ENCODE results near the gene ZNF609.

- TF ChIP-seq CTCF (IDR thresholded peaks at IDR 0.05), result no peak
- no peak for TF ChIP-seq POLR2A (IDR thresholded peaks at IDR 0.05)
Measured at GRCh38 chr15:64519897-64520296, 59.5 kb downstream of the ZNF609 start.

All from body of pancreas (tissue), 4 donors.